Activated naive CD8-positive, alpha-beta T cell treated with anti-CD3 and anti-CD28 coated beads, Interleukin-2, amount 50 U/mL, for 24 hours (primary cell): ENCODE results near the gene KRTAP20-4.

Experiments used
- ATAC-seq: fragments of 150-1000 bp; cut with Tn5 transposase; one replicate; pipeline ENCODE4 v1.10.0; 2021
- DNase-seq: peaks from one replicate; pipeline ENCODE4 v3.0.0; 2021
- H3K27ac Mint-ChIP-seq: one replicate; pipeline ENCODE4 v1.8.0; 2021; ENCODE audit warnings: mild to moderate bottlenecking, mixed read lengths
- H3K27me3 Mint-ChIP-seq: one replicate; pipeline ENCODE4 v1.8.0; 2021; ENCODE audit warnings: mixed read lengths
- H3K36me3 Mint-ChIP-seq: one replicate; pipeline ENCODE4 v1.8.0; 2021; ENCODE audit warnings: low read depth, mixed read lengths
- H3K4me1 Mint-ChIP-seq: one replicate; pipeline ENCODE4 v1.8.0; 2021; ENCODE audit warnings: mixed read lengths
- H3K4me3 Mint-ChIP-seq: one replicate; pipeline ENCODE4 v1.8.0; 2021; ENCODE audit warnings: mild to moderate bottlenecking, moderate library complexity, mixed read lengths
- H3K9me3 Mint-ChIP-seq: one replicate; pipeline ENCODE4 v1.8.0; 2021; ENCODE audit warnings: mixed read lengths

KRTAP20-4 gene

GRCh38 chr21:30625449-30626165 is 5.2 kb downstream of the KRTAP20-4 start:
- Mint-ChIP-seq H3K36me3 (no peaks in the 10 kb centered on the region), H3K27me3 (no peaks in the 10 kb centered on the region), H3K4me3 (no peak overlapping the region), H3K27ac (no peak overlapping the region), H3K9me3 (no peaks in the 10 kb centered on the region), H3K4me1 (no peaks in the 10 kb centered on the region)
- no peak for DNase-seq
- no peak for ATAC-seq

GRCh38 chr21:30628109-30628508 is 7.7 kb downstream of the KRTAP20-4 start:
- no peak for ATAC-seq
- Mint-ChIP-seq H3K36me3 (no peaks in the 10 kb centered on the region), H3K27me3 (no peaks in the 10 kb centered on the region), H3K4me3 (no peak overlapping the region), H3K9me3 (no peaks in the 10 kb centered on the region), H3K4me1 (no peaks in the 10 kb centered on the region), H3K27ac (no peak overlapping the region)
- no peak for DNase-seq

DNA sequence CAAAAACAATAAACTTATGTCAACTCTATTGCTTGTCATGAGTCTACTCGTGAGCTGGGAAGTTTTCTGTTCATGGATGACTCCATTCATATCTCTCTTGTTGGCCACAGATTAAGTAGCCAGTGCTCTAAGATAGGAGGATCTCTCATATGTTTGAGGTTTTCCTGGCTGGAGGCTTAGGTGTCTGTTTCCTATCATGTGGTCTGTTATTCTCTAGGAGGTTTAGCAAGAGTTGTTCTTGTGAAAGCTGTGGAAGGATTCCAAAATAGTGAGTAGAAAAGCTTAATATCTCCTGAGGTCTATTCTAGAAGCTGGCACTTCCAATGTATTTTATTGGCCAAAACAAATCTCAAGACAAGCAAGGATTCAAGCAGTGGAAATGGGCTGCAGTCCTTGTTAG is 8.8 kb downstream of the KRTAP20-4 start:
- no peak for DNase-seq
- no peaks in the 10 kb centered on the region for H3K36me3 Mint-ChIP-seq
- no peak for ATAC-seq
- H3K4me1 Mint-ChIP-seq: no peaks in the 10 kb centered on the region
- H3K27ac Mint-ChIP-seq: no peak overlapping the region
- H3K9me3 Mint-ChIP-seq: no peaks in the 10 kb centered on the region
- no peaks in the 10 kb centered on the region for H3K27me3 Mint-ChIP-seq
- no peak overlapping the region for H3K4me3 Mint-ChIP-seq

GRCh38 chr21:30634906-30635305 is 14.5 kb downstream of the KRTAP20-4 start, which contains the start of gene KRTAP20-2:
TSS of gene KRTAP20-2 (plus strand) at chr21:30635206. CDS start at chr21:30635264, 58 bp downstream.
- H3K4me3 Mint-ChIP-seq: no peak within 1 kb of the TSS
- no peaks in the 10 kb centered on the region for H3K36me3 Mint-ChIP-seq
- no peak for DNase-seq
- no peaks in the 10 kb centered on the region for H3K4me1 Mint-ChIP-seq
- no peak within 1 kb of the TSS for H3K27ac Mint-ChIP-seq
- no peaks in the 10 kb centered on the region for H3K27me3 Mint-ChIP-seq
- H3K9me3 Mint-ChIP-seq: peaks cover 10% of the 10 kb centered on the region
- no peak for ATAC-seq

- Mint-ChIP-seq H3K4me3 (no peak overlapping the region), H3K27me3 (no peaks in the 10 kb centered on the region), H3K36me3 (no peaks in the 10 kb centered on the region), H3K9me3 (peaks cover 15% of the 10 kb centered on the region), H3K4me1 (no peaks in the 10 kb centered on the region), H3K27ac (no peak overlapping the region)
- no peak for ATAC-seq
- DNase-seq: no peak
These were observed 18.3 kb downstream of the KRTAP20-4 start for GRCh38 chr21:30638686-30639085.

- Mint-ChIP-seq H3K27ac (no peak within 1 kb of the TSS), H3K27me3 (no peaks in the 10 kb centered on the region), H3K4me3 (no peak within 1 kb of the TSS), H3K9me3 (peaks cover 23% of the 10 kb centered on the region), H3K4me1 (no peaks in the 10 kb centered on the region), H3K36me3 (no peaks in the 10 kb centered on the region)
- ATAC-seq (no peak), DNase-seq (no peak)
These were observed 22.1 kb downstream of the KRTAP20-4 start, which contains the start of gene KRTAP20-3 for GRCh38 chr21:30642564-30642963. TSS of gene KRTAP20-3 (plus strand) at chr21:30642864.

- H3K27ac Mint-ChIP-seq: no peak overlapping the region
These were observed 26.5 kb downstream of the KRTAP20-4 start for GRCh38 chr21:30646904-30647414.

DNA sequence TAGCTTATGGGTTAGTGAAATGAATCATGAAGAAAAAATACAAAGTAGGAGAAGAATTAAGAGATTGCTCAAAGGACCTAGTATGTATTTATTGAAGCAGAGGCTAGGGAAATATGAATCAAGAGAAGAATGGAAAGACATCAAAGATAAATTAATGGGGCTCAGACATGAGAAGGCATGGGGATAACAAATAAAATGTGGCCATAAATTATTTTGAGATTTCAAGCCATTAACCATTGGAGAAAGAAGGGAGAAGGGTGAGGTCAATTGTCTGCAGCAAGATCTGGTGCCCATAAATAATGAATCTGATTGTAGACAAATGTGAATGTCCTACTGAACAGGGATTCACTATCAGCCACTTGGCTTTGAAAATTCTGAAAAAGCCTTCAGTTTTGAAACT is 32.5 kb downstream of the KRTAP20-4 start:
- Mint-ChIP-seq H3K27ac (no peak overlapping the region), H3K4me3 (no peak overlapping the region), H3K36me3 (no peaks in the 10 kb centered on the region), H3K27me3 (peaks cover 2% of the 10 kb centered on the region), H3K9me3 (peaks cover 8% of the 10 kb centered on the region), H3K4me1 (no peaks in the 10 kb centered on the region)
- ATAC-seq (no peak), DNase-seq (no peak)

More at GRCh38 chr21:30646904-30647414, 26.5 kb downstream of the KRTAP20-4 start:
- H3K4me3 Mint-ChIP-seq: no peak overlapping the region
- H3K36me3 Mint-ChIP-seq: no peaks in the 10 kb centered on the region
- no peaks in the 10 kb centered on the region for H3K4me1 Mint-ChIP-seq
- DNase-seq: no peak
- H3K9me3 Mint-ChIP-seq: peaks cover 13% of the 10 kb centered on the region
- no peak for ATAC-seq
- no peaks in the 10 kb centered on the region for H3K27me3 Mint-ChIP-seq

GRCh38 chr21:30668776-30669175 is 48.3 kb downstream of the KRTAP20-4 start:
- Mint-ChIP-seq H3K27ac (no peak overlapping the region), H3K4me3 (no peak overlapping the region), H3K27me3 (no peaks in the 10 kb centered on the region), H3K36me3 (no peaks in the 10 kb centered on the region), H3K4me1 (no peaks in the 10 kb centered on the region), H3K9me3 (peaks cover 19% of the 10 kb centered on the region)
- DNase-seq (no peak), ATAC-seq (no peak)
